ENCODE data around the gene FGF19. TPM values are rescaled to one million over a fixed set of nuclear protein-coding genes. Genes with fewer than 3 reads are reported as not detected.

The FGF19 gene
- total RNA-seq, 1 experiment from 2014 or later = 17.6 TPM

- TF ChIP-seq ZNF121 (CRISPR knock-in tag; IDR thresholded peaks at IDR 0.05) = no peak
- TF ChIP-seq PREB (CRISPR knock-in tag; IDR thresholded peaks at IDR 0.05; ENCODE audit: borderline replicate concordance) = no peak
- TF ChIP-seq SMAD4 (CRISPR knock-in tag; IDR thresholded peaks at IDR 0.05) = peak; percentile 50; the same call in 1 of the 2 replicates
- peak; percentile 69; the same call in 1 of the 2 replicates for TF ChIP-seq USF1 (CRISPR knock-in tag; IDR thresholded peaks at IDR 0.05)
- TF ChIP-seq GTF2I (CRISPR knock-in tag; conservative IDR thresholded peaks at IDR 0.05) = no peak
- TF ChIP-seq HMGA2 (CRISPR knock-in tag; IDR thresholded peaks at IDR 0.05) = no peak
- no peak for TF ChIP-seq AR (CRISPR knock-in tag; IDR thresholded peaks at IDR 0.05)
- no peak for TF ChIP-seq CBFB (CRISPR knock-in tag; IDR thresholded peaks at IDR 0.05; ENCODE audit: low read depth)
- peak; percentile 16; the same call in 1 of the 2 replicates for TF ChIP-seq USF2 (CRISPR knock-in tag; IDR thresholded peaks at IDR 0.05)
- TF ChIP-seq PRRX2 (CRISPR knock-in tag; IDR thresholded peaks at IDR 0.05) = no peak
- TF ChIP-seq SP1 (CRISPR knock-in tag; conservative IDR thresholded peaks at IDR 0.05) = peak; percentile 96
- peak; percentile 95 for TF ChIP-seq FOXK1 (CRISPR knock-in tag; IDR thresholded peaks at IDR 0.05)
- TF ChIP-seq ETV6 (CRISPR knock-in tag; IDR thresholded peaks at IDR 0.05) = peak; percentile 81
- TF ChIP-seq ZMAT4 (CRISPR knock-in tag; IDR thresholded peaks at IDR 0.05) = no peak
- peak; percentile 85 for TF ChIP-seq MYBL2 (CRISPR knock-in tag; IDR thresholded peaks at IDR 0.05)
- no peak for TF ChIP-seq TEAD4 (CRISPR knock-in tag; IDR thresholded peaks at IDR 0.05)
- TF ChIP-seq ZNF532 (CRISPR knock-in tag; IDR thresholded peaks at IDR 0.05; ENCODE audit: borderline replicate concordance) = no peak
- 0 out of 2 replicates have a peak, but pooled peaks have one; percentile 66 for TF ChIP-seq ARID4B (CRISPR knock-in tag; IDR thresholded peaks at IDR 0.05; ENCODE audit: borderline replicate concordance)
- TF ChIP-seq ZNF281 (CRISPR knock-in tag; IDR thresholded peaks at IDR 0.05) = no peak
- no peak for TF ChIP-seq ZNF416 (CRISPR knock-in tag; IDR thresholded peaks at IDR 0.05)
Observed at GRCh38 chr11:69674886-69675714, 28.7 kb downstream of the FGF19 start, which contains the start of gene LTO1 (continued).

All from WTC11 (cell line).